Suprapubic skin (tissue), 4 donors: Measurements from ENCODE around the gene SLC9C2. TPM values are rescaled to one million over a fixed set of nuclear protein-coding genes. Genes with fewer than 3 reads are reported as not detected.
A peak's percentile ranks its signal among the peaks of the same experiment; 100 is the strongest.
"Not testable (repeated sequence)": the region's sequence is repeated elsewhere in the genome, so short reads cannot be mapped to it uniquely, and the experiment has no call there.

Source experiments
- DNase-seq, 2 donors: peaks; one replicate each; pipeline ENCODE4 v3.0.0-alpha.2; 2019; ENCODE audit warnings: low spot score in 2 of 2
- H3K27ac ChIP-seq: fragments of 200-600 bp; sonication (generic); one replicate; pipeline ENCODE4 v1.5.1; 2019
- H3K27me3 ChIP-seq: fragments of 200-600 bp; sonication (generic); one replicate; pipeline ENCODE4 v1.5.1; 2019
- H3K36me3 ChIP-seq: fragments of 200-600 bp; sonication (generic); one replicate; pipeline ENCODE4 v1.5.1; 2019
- H3K4me1 ChIP-seq: fragments of 200-600 bp; sonication (generic); one replicate; pipeline ENCODE4 v1.5.1; 2019
- H3K4me3 ChIP-seq: fragments of 200-600 bp; sonication (generic); one replicate; pipeline ENCODE4 v1.5.1; 2019; ENCODE audit warnings: mild to moderate bottlenecking
- H3K9me3 ChIP-seq: fragments of 200-600 bp; sonication (generic); one replicate; pipeline ENCODE4 v1.5.1; 2019
- EP300 ChIP-seq: sonication (generic); formaldehyde crosslinking; IDR thresholded peaks from one replicate; pipeline ENCODE4 v1.6.1; 2017; ENCODE audit warnings: antibody characterized with exemption
- POLR2A ChIP-seq, 2 donors: fragments of 450-650 bp; IDR thresholded peaks; one replicate each; pipeline ENCODE4 v1.6.1; 2017; ENCODE audit warnings: antibody characterized with exemption in 2 of 2, mild to moderate bottlenecking in 2 of 2, moderate library complexity in 2 of 2
- POLR2AphosphoS5 ChIP-seq, 3 donors: sonication (generic); formaldehyde crosslinking; IDR thresholded peaks; one replicate each; pipeline ENCODE4 v1.6.1; 2017; ENCODE audit warnings: antibody characterized with exemption in 3 of 3
- WGBS: methylation state at CpG from one replicate; pipeline ENCODE4 v1.1.5; 2018; 5-methylcytosine and 5-hydroxymethylcytosine counted together
- total RNA-seq, 4 donors: library from RNA; depleted of rRNA; stranded (reverse); fragments of >200 nt; gene quantifications; one replicate each; pipeline ENCODE4 v1.1.0, GENCODE V29; 2016
- TF ChIP-seq, protein P1 (sequence below), 2 donors: fragments of 200-600 bp in 1 of 2; fragments of 450-650 bp in 1 of 2; sonication (generic) in 1 of 2; IDR thresholded peaks; one replicate each; pipeline ENCODE4 v1.5.1; 2016 to 2019; ENCODE audit warnings: antibody characterized with exemption in 2 of 2, mild to moderate bottlenecking in 1 of 2, moderate library complexity in 1 of 2

Gene SLC9C2
- not detected for total RNA-seq

GRCh38 chr1:173603056-173603591, at the start of gene SLC9C2:
SLC9C2 (minus strand) TSS chr1:173603072; CDS start chr1:173601776, 1,296 bp downstream.
- H3K27ac ChIP-seq = no peak within 1 kb of the TSS
- 30% methylated on average over 5 of the region's 5 CpGs for WGBS
- no peaks in the 10 kb centered on the region for H3K9me3 ChIP-seq
- DNase-seq = no peak
- no peaks in the 10 kb centered on the region for H3K36me3 ChIP-seq
- no peak for TF ChIP-seq POLR2A (IDR thresholded peaks at IDR 0.05)
- TF ChIP-seq, protein P1, sequence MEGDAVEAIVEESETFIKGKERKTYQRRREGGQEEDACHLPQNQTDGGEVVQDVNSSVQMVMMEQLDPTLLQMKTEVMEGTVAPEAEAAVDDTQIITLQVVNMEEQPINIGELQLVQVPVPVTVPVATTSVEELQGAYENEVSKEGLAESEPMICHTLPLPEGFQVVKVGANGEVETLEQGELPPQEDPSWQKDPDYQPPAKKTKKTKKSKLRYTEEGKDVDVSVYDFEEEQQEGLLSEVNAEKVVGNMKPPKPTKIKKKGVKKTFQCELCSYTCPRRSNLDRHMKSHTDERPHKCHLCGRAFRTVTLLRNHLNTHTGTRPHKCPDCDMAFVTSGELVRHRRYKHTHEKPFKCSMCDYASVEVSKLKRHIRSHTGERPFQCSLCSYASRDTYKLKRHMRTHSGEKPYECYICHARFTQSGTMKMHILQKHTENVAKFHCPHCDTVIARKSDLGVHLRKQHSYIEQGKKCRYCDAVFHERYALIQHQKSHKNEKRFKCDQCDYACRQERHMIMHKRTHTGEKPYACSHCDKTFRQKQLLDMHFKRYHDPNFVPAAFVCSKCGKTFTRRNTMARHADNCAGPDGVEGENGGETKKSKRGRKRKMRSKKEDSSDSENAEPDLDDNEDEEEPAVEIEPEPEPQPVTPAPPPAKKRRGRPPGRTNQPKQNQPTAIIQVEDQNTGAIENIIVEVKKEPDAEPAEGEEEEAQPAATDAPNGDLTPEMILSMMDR (IDR thresholded peaks at IDR 0.05) = no peak
- TF ChIP-seq POLR2AphosphoS5 (IDR thresholded peaks at IDR 0.05) = no peak
- TF ChIP-seq EP300 = no peak
- H3K27me3 ChIP-seq = no peaks in the 10 kb centered on the region
- peak within 1 kb of the TSS; percentile 20 for H3K4me3 ChIP-seq
- no peaks in the 10 kb centered on the region for H3K4me1 ChIP-seq

GRCh38 chr1:173648880-173649605, 46.2 kb upstream of the SLC9C2 start:
- no peak for DNase-seq
- H3K9me3 ChIP-seq = no peaks in the 10 kb centered on the region
- TF ChIP-seq POLR2A (IDR thresholded peaks at IDR 0.05) = no peak
- TF ChIP-seq, protein P1 (IDR thresholded peaks at IDR 0.05) = no peak
- no peak for TF ChIP-seq EP300
- no peak for TF ChIP-seq POLR2AphosphoS5 (IDR thresholded peaks at IDR 0.05)
- no peaks in the 10 kb centered on the region for H3K36me3 ChIP-seq
- no peak overlapping the region for H3K4me3 ChIP-seq
- no peaks in the 10 kb centered on the region for H3K4me1 ChIP-seq
- no peak overlapping the region for H3K27ac ChIP-seq
- no peaks in the 10 kb centered on the region for H3K27me3 ChIP-seq

- Histone ChIP-seq H3K27ac (no peak overlapping the region), H3K9me3 (no peaks in the 10 kb centered on the region), H3K27me3 (no peaks in the 10 kb centered on the region), H3K4me3 (no peak overlapping the region), H3K36me3 (no peaks in the 10 kb centered on the region), H3K4me1 (no peaks in the 10 kb centered on the region)
- DNase-seq = no peak
- TF ChIP-seq, protein P1 (IDR thresholded peaks at IDR 0.05) = no peak
- TF ChIP-seq POLR2AphosphoS5 (IDR thresholded peaks at IDR 0.05) (no peak), EP300 (no peak), POLR2A (IDR thresholded peaks at IDR 0.05) (no peak)
- WGBS = 51% methylated on average over 3 of the region's 3 CpGs
These were observed 43.8 kb upstream of the SLC9C2 start for GRCh38 chr1:173646656-173647055.

GRCh38 chr1:173642450-173643139, 39.7 kb upstream of the SLC9C2 start:
- not testable (repeated sequence) for H3K4me3 ChIP-seq, H3K9me3 ChIP-seq, DNase-seq, H3K27me3 ChIP-seq, H3K36me3 ChIP-seq, H3K27ac ChIP-seq, H3K4me1 ChIP-seq
- WGBS = 92% methylated on average over 4 of the region's 4 CpGs

DNA sequence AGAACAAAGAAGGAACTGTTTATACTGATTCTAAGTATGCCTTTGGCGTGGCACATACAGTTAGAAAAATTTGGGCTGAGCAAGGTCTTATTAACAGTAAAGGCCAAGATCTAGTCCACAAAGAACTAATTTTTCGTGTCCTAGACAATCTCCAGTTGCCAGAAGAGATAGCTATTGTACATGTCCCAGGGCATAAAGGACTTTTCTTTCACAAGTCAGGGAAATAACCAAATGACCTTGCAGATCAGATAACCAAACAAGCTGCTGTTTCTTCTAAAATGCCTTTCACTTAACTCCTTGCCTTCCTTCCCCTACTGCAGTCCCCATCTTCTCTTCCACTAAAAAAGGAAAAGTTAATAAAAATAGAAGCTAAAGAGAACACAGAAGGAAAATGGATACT, 36.2 kb upstream of the SLC9C2 start:
- H3K27me3 ChIP-seq = no peaks in the 10 kb centered on the region
- H3K4me3 ChIP-seq = no peak overlapping the region
- H3K36me3 ChIP-seq = no peaks in the 10 kb centered on the region
- peaks cover 3% of the 10 kb centered on the region for H3K9me3 ChIP-seq
- TF ChIP-seq POLR2AphosphoS5 (IDR thresholded peaks at IDR 0.05) (no peak), POLR2A (IDR thresholded peaks at IDR 0.05) (no peak), EP300 (no peak)
- TF ChIP-seq, protein P1 (IDR thresholded peaks at IDR 0.05) = no peak
- no peaks in the 10 kb centered on the region for H3K4me1 ChIP-seq
- no peak for DNase-seq
- no peak overlapping the region for H3K27ac ChIP-seq
- 48% methylated on average over 2 of the region's 2 CpGs for WGBS
